ENCODE results near the gene TFF3. TPM values are rescaled to one million over a fixed set of nuclear protein-coding genes. Genes with fewer than 3 reads are reported as not detected.

The TFF3 gene
- total RNA-seq, 4 donors from 2014 or later, result 0.64 to 4.7 (median 0.89) TPM

- H3K27ac ChIP-seq, result no peak overlapping the region
- H3K27me3 ChIP-seq, result peaks cover 20 to 28% (median 23%) of the 10 kb centered on the region in 3 donors
- TF ChIP-seq POLR2A (IDR thresholded peaks at IDR 0.05) (no peak), CTCF (IDR thresholded peaks at IDR 0.05 in 4 of 5, conservative IDR thresholded peaks at IDR 0.05 in 1 of 5) (no peak)
- no peaks in the 10 kb centered on the region for H3K9me3 ChIP-seq
- DNase-seq (no peak), ATAC-seq (no peak)
- no peaks in the 10 kb centered on the region for H3K4me1 ChIP-seq
- in situ Hi-C loops (cut with MboI; ENCODE audit: low sequenced_read_pairs in 4 of 4), result no loop called here
- no peaks in the 10 kb centered on the region for H3K36me3 ChIP-seq
- H3K4me3 ChIP-seq, result no peak overlapping the region
- intact Hi-C loops (cut with DNase I; ENCODE audit: low total_unique reads), result no loop called here
Observed at GRCh38 chr21:42362198-42362597, 47.0 kb upstream of the TFF3 start.

GRCh38 chr21:42361286-42361685 lies 46.1 kb upstream of the TFF3 start:
- Histone ChIP-seq H3K27ac (no peak overlapping the region), H3K4me3 (no peak overlapping the region), H3K9me3 (no peaks in the 10 kb centered on the region), H3K4me1 (no peaks in the 10 kb centered on the region), H3K36me3 (no peaks in the 10 kb centered on the region), H3K27me3 (peaks cover 20 to 28% (median 23%) of the 10 kb centered on the region in 3 donors)
- intact Hi-C loops (cut with DNase I; ENCODE audit: low total_unique reads), result no loop called here
- DNase-seq, result no peak
- ATAC-seq, result no peak
- in situ Hi-C loops (cut with MboI; ENCODE audit: low sequenced_read_pairs in 4 of 4), result no loop called here
- TF ChIP-seq POLR2A (IDR thresholded peaks at IDR 0.05) (no peak), CTCF (IDR thresholded peaks at IDR 0.05 in 4 of 5, conservative IDR thresholded peaks at IDR 0.05 in 1 of 5) (no peak)

- no peak for TF ChIP-seq POLR2A (IDR thresholded peaks at IDR 0.05)
- TF ChIP-seq CTCF (IDR thresholded peaks at IDR 0.05 in 4 of 5, conservative IDR thresholded peaks at IDR 0.05 in 1 of 5), result no peak
- Histone ChIP-seq H3K27me3 (peaks cover 20 to 28% (median 23%) of the 10 kb centered on the region in 3 donors), H3K36me3 (no peaks in the 10 kb centered on the region), H3K9me3 (no peaks in the 10 kb centered on the region), H3K4me1 (no peaks in the 10 kb centered on the region), H3K4me3 (no peak overlapping the region), H3K27ac (no peak overlapping the region)
- intact Hi-C loops (cut with DNase I; ENCODE audit: low total_unique reads), result no loop called here
- in situ Hi-C loops (cut with MboI; ENCODE audit: low sequenced_read_pairs in 4 of 4), result no loop called here
- ATAC-seq (no peak), DNase-seq (no peak)
Observed at GRCh38 chr21:42360317-42360716, 45.1 kb upstream of the TFF3 start.

- in situ Hi-C loops (cut with MboI; ENCODE audit: low sequenced_read_pairs in 4 of 4), result no loop called here
Observed at GRCh38 chr21:42358937-42359336, 43.7 kb upstream of the TFF3 start.

More at GRCh38 chr21:42358937-42359336, 43.7 kb upstream of the TFF3 start:
- Histone ChIP-seq H3K4me3 (no peak overlapping the region), H3K4me1 (no peaks in the 10 kb centered on the region), H3K9me3 (no peaks in the 10 kb centered on the region), H3K27me3 (peaks cover 17 to 27% (median 21%) of the 10 kb centered on the region in 3 donors), H3K36me3 (no peaks in the 10 kb centered on the region), H3K27ac (no peak overlapping the region)
- ATAC-seq (no peak), DNase-seq (no peak)
- intact Hi-C loops (cut with DNase I; ENCODE audit: low total_unique reads), result no loop called here
- TF ChIP-seq CTCF (IDR thresholded peaks at IDR 0.05 in 4 of 5, conservative IDR thresholded peaks at IDR 0.05 in 1 of 5) (no peak), POLR2A (IDR thresholded peaks at IDR 0.05) (no peak)
